ENCODE results near the gene TMEM258.
A peak's percentile ranks its signal among the peaks of the same experiment; 100 is the strongest.

The TMEM258 gene

DNA sequence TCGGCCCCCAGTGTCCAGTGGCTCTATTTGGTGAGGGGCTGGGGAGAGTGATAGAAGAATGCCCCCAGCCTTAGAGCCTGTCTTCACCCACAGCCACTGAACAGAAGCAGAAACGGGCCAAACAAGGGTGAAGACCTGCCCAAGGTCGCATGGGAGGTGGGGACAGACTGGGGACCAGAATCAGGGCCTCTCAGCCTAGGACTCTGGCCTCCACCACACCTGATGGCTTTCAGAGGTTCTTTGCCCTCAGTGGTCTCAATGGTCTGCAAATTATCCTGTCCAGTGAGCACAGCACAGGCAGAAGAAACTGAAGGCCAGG is 44.5 kb downstream of the TMEM258 start:
- in situ Hi-C loops (cut with MboI; ENCODE audit: low sequenced_read_pairs, unreplicated experiment), result no loop called here
- no peak for DNase-seq (ENCODE audit: low spot score)
- TF ChIP-seq, protein P1, sequence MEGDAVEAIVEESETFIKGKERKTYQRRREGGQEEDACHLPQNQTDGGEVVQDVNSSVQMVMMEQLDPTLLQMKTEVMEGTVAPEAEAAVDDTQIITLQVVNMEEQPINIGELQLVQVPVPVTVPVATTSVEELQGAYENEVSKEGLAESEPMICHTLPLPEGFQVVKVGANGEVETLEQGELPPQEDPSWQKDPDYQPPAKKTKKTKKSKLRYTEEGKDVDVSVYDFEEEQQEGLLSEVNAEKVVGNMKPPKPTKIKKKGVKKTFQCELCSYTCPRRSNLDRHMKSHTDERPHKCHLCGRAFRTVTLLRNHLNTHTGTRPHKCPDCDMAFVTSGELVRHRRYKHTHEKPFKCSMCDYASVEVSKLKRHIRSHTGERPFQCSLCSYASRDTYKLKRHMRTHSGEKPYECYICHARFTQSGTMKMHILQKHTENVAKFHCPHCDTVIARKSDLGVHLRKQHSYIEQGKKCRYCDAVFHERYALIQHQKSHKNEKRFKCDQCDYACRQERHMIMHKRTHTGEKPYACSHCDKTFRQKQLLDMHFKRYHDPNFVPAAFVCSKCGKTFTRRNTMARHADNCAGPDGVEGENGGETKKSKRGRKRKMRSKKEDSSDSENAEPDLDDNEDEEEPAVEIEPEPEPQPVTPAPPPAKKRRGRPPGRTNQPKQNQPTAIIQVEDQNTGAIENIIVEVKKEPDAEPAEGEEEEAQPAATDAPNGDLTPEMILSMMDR (IDR thresholded peaks at IDR 0.05; ENCODE audit: borderline replicate concordance, control extremely low read depth, extremely low read depth, insufficient read depth, missing control alignments), result no peak

GRCh38 chr11:61747192-61747966 is 45.0 kb downstream of the TMEM258 start:
- peak; percentile 90 for DNase-seq (ENCODE audit: low spot score)
- TF ChIP-seq, protein P1 (IDR thresholded peaks at IDR 0.05; ENCODE audit: borderline replicate concordance, control extremely low read depth, extremely low read depth, insufficient read depth, missing control alignments), result peak; percentile 96
- in situ Hi-C loops (cut with MboI; ENCODE audit: low sequenced_read_pairs, unreplicated experiment), result no loop called here

DNA sequence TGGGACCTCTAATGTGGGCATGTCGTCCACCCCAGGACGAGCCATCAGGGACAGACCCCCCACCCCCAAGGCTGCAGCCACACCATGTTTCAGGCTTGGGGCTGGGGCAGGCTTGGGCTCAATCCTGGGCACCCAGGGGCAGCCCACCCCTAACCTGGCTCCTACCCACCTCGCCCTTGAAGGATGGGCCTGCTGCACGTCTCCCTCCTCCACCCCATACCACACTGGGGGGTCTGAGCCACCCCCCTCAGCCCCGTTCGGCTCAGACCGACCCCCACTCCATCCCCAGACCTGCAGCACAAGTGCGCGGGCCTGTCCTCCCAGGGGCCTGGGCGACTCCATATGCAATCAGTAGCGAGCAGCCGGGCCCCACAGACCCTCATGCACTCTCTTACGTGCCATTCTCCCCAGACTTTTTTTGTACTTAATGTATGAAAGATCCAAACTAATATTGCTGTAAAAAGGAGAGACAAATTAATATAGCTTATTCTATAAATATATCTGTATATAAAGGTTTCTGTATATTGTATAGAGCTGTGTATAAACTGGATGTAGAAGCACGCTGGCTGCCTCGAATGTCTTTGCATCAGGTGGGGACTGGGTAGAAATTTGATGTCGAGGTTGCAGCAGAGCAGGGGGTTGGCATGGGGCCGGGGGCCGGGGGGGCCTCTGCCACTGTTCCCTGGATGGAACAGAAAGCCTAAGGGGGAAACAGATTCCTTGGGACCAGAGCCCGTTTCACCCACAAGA is 45.8 kb downstream of the TMEM258 start:
- TF ChIP-seq, protein P1 (IDR thresholded peaks at IDR 0.05; ENCODE audit: borderline replicate concordance, control extremely low read depth, extremely low read depth, insufficient read depth, missing control alignments), result no peak
- in situ Hi-C loops (cut with MboI; ENCODE audit: low sequenced_read_pairs, unreplicated experiment), result no loop called here
- DNase-seq (ENCODE audit: low spot score), result no peak

- TF ChIP-seq, protein P1 (IDR thresholded peaks at IDR 0.05; ENCODE audit: borderline replicate concordance, control extremely low read depth, extremely low read depth, insufficient read depth, missing control alignments), result no peak
- DNase-seq (ENCODE audit: low spot score), result no peak
- in situ Hi-C loops (cut with MboI; ENCODE audit: low sequenced_read_pairs, unreplicated experiment), result no loop called here
These were observed 46.5 kb downstream of the TMEM258 start for GRCh38 chr11:61745781-61746441.

DNA sequence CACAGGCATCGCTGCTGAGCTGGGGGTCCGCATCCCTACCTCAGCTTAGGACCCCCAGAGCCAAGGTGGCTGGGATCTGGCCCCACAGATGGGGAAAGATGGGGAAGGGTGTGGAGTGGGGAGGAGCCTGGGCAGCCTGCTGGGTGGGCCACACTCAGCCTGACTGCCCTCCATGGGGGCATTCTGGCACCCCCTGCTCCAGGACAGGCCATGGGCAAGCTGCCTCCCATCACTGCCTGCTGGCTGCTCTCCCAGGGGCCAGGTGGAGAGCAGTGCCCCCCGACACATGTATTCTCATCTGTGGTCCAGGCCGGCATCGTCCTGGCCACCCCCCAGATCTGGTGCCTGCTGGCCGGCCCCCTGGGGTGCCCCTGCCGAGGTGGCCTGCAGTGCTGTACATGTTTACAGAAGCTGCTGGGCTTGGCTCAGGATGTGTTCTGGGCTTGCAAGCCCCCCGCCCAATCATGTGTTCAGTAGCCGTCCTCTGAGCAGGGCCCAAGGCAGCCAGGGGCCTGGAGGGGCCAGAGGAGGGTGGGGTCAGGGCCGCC is 47.7 kb downstream of the TMEM258 start:
- TF ChIP-seq, protein P1 (IDR thresholded peaks at IDR 0.05; ENCODE audit: borderline replicate concordance, control extremely low read depth, extremely low read depth, insufficient read depth, missing control alignments), result no peak
- no peak for DNase-seq (ENCODE audit: low spot score)
- in situ Hi-C loops (cut with MboI; ENCODE audit: low sequenced_read_pairs, unreplicated experiment), result no loop called here

GRCh38 chr11:61744181-61744580 is 48.2 kb downstream of the TMEM258 start:
- no peak for DNase-seq (ENCODE audit: low spot score)
- TF ChIP-seq, protein P1 (IDR thresholded peaks at IDR 0.05; ENCODE audit: borderline replicate concordance, control extremely low read depth, extremely low read depth, insufficient read depth, missing control alignments), result no peak
- in situ Hi-C loops (cut with MboI; ENCODE audit: low sequenced_read_pairs, unreplicated experiment), result no loop called here
